K562 (cell line): ENCODE results near the gene HNRNPK. TPM values are rescaled to one million over a fixed set of nuclear protein-coding genes. Genes with fewer than 3 reads are reported as not detected.

Source experiments
- BRD4 ChIP-seq: fragments of 200-600 bp; sonication (generic); IDR thresholded peaks from 2 replicates; pipeline ENCODE4 v1.6.1; 2017; ENCODE audit warnings: inconsistent platforms
- DNMT1 ChIP-seq: fragments of 450-650 bp; IDR thresholded peaks from 2 replicates; pipeline ENCODE4 v1.6.1; 2016; ENCODE audit warnings: antibody characterized with exemption, mild to moderate bottlenecking
- MAFG ChIP-seq: fragments of 450-650 bp; conservative IDR thresholded peaks from 2 replicates; pipeline ENCODE4 v1.6.1; 2016; ENCODE audit warnings: missing genetic modification characterization, missing compliant biosample characterization
- MGA ChIP-seq: fragments of 450-650 bp; IDR thresholded peaks from 2 replicates; pipeline ENCODE4 v1.6.1; 2016; ENCODE audit warnings: mild to moderate bottlenecking, moderate library complexity
- PATZ1 ChIP-seq: fragments of 250-450 bp; sonication (Bioruptor Pico); IDR thresholded peaks from 2 replicates; pipeline ENCODE4 v1.5.0; 2020; ENCODE audit warnings: mild to moderate bottlenecking, borderline replicate concordance
- ZNF12 ChIP-seq: sonication (generic); formaldehyde crosslinking; IDR thresholded peaks from 2 replicates; pipeline ENCODE4 v1.4.0; 2020; ENCODE audit warnings: mild to moderate bottlenecking, missing genetic modification reagents
- ZNF436 ChIP-seq: fragments of 250-450, 450-650 bp; sonication (Bioruptor Pico); formaldehyde crosslinking; IDR thresholded peaks from 2 replicates; pipeline ENCODE4 v1.7.0; 2020; ENCODE audit warnings: mild to moderate bottlenecking
- ZNF584 ChIP-seq: fragments of 200-800 bp; sonication (Bioruptor generic); IDR thresholded peaks from 2 replicates; pipeline ENCODE4 v1.6.1; 2016; ENCODE audit warnings: low read depth, mild to moderate bottlenecking, missing genetic modification characterization, missing compliant biosample characterization
- polyA plus RNA-seq, 8 experiments: library from polyadenylated mRNA; depleted of rRNA in 4 of 8; stranded (reverse) in 5 of 8; unstranded in 3 of 8; fragments of >200 nt; fragmentation: Nextera tagmentation in 2 of 8; fragmentation: Illumina TruSeq in 1 of 8; extraction: Ambion mirVana in 2 of 8; extraction: Trizol in 1 of 8; gene quantifications; 2 replicates each; pipeline versions ENCODE4 v1.2.1 to v1.2.3, GENCODE V29; 2011 to 2014; ENCODE audit warnings: inconsistent platforms in 1 of 8, missing spikeins in 1 of 8
- total RNA-seq, 7 experiments: library from RNA; depleted of rRNA in 6 of 7; stranded (reverse); fragments of >200 nt in 6 of 7; fragmentation: Illumina TruSeq in 2 of 7; extraction: Trizol in 2 of 7; gene quantifications; 2 replicates each; pipeline versions ENCODE4 v1.2.1 to v1.2.3, GENCODE V29; 2011 to 2021; ENCODE audit warnings: low replicate concordance in 1 of 7
- TF ChIP-seq, protein P1 (sequence below): sonication (generic); formaldehyde crosslinking; IDR thresholded peaks from 2 replicates; pipeline ENCODE4 v1.8.1; 2023; ENCODE audit warnings: mild to moderate bottlenecking, missing genetic modification reagents
- TF ChIP-seq, protein P2 (sequence below), 3 experiments: IDR thresholded peaks in 2 of 3; conservative IDR thresholded peaks in 1 of 3; 2 replicates each; pipeline ENCODE4 v1.5.1; 2011 to 2012; ENCODE audit warnings: low read length in 3 of 3, mild to moderate bottlenecking in 3 of 3, control low read depth in 2 of 3, improper control_type of control experiment in 1 of 3, inconsistent platforms in 1 of 3, low read depth in 1 of 3, mixed read lengths in 1 of 3, moderate library complexity in 1 of 3; ENCODE audit not compliant: insufficient read depth in 2 of 3

HNRNPK gene
- total and polyA plus RNA-seq, 9 of the 15 experiments (the other 6 are each of a cell fraction or from before 2014, with no cell fraction given) = 224 to 883 (median 618) TPM

- TF ChIP-seq ZNF584 (CRISPR knock-in tag) = no peak
- peak; percentile 99 for TF ChIP-seq MGA
- no peak for TF ChIP-seq MAFG
- TF ChIP-seq BRD4 = no peak
- no peak for TF ChIP-seq ZNF12
- TF ChIP-seq, protein P1, sequence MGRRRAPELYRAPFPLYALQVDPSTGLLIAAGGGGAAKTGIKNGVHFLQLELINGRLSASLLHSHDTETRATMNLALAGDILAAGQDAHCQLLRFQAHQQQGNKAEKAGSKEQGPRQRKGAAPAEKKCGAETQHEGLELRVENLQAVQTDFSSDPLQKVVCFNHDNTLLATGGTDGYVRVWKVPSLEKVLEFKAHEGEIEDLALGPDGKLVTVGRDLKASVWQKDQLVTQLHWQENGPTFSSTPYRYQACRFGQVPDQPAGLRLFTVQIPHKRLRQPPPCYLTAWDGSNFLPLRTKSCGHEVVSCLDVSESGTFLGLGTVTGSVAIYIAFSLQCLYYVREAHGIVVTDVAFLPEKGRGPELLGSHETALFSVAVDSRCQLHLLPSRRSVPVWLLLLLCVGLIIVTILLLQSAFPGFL (CRISPR knock-in tag) = no peak
- TF ChIP-seq DNMT1 = no peak
- no peak for TF ChIP-seq ZNF436 (CRISPR knock-in tag)
- TF ChIP-seq, protein P2, sequence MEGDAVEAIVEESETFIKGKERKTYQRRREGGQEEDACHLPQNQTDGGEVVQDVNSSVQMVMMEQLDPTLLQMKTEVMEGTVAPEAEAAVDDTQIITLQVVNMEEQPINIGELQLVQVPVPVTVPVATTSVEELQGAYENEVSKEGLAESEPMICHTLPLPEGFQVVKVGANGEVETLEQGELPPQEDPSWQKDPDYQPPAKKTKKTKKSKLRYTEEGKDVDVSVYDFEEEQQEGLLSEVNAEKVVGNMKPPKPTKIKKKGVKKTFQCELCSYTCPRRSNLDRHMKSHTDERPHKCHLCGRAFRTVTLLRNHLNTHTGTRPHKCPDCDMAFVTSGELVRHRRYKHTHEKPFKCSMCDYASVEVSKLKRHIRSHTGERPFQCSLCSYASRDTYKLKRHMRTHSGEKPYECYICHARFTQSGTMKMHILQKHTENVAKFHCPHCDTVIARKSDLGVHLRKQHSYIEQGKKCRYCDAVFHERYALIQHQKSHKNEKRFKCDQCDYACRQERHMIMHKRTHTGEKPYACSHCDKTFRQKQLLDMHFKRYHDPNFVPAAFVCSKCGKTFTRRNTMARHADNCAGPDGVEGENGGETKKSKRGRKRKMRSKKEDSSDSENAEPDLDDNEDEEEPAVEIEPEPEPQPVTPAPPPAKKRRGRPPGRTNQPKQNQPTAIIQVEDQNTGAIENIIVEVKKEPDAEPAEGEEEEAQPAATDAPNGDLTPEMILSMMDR (IDR thresholded peaks at IDR 0.05 in 2 of 3, conservative IDR thresholded peaks at IDR 0.05 in 1 of 3; ENCODE audit: insufficient read depth in 2 of 3, low read depth in 1 of 3, low read length in 3 of 3) = peak; percentile 9 to 62 (median 31); a peak in 3 of 6 replicates
- TF ChIP-seq PATZ1 (CRISPR knock-in tag) = no peak
Measured at GRCh38 chr9:83920927-83921707, 58.9 kb downstream of the HNRNPK start, which contains the start of gene KIF27 (continued).
